GM12872 (cell line): ENCODE measurements around the gene PCDHA3.

Experiments
- CTCF ChIP-seq: IDR thresholded peaks from 3 replicates; pipeline ENCODE4 v1.5.1; 2011; ENCODE audit warnings: low read depth, mild to moderate bottlenecking, low read length, moderate library complexity; ENCODE audit not compliant: insufficient read depth

PCDHA3 gene

DNA sequence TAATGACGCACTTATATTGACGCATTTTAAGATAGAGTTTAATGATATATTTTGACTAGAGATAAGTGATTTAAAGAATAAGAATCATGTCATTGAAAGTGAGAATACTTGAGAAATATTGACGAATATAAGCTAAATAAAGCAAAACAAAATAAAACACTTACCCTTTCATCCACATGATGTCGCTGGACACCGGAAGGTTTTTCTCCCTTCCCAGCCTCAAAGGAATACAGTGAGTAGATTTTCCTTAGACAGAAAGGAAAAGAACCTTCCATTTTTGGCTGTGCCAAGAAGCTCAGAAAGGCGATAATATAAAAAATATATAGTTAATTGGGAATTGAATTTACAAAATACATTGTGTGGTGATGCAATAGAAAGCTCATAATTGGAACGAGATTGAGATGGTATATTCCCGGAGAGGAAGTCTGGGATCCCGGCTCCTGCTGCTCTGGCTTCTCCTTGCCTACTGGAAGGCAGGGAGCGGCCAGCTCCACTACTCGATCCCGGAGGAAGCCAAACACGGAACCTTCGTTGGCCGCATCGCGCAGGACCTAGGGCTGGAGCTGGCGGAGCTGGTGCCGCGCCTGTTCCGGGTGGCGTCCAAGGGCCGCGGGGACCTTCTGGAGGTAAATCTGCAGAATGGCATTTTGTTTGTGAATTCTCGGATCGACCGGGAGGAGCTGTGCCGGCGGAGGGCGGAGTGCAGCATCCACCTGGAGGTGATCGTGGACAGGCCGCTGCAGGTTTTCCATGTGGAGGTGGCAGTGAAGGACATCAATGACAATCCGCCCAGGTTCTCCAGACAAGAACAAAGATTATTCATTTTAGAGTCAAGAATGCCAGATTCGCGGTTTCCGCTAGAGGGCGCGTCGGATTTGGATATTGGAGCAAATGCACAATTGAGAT is 20.8 kb downstream of the PCDHA3 start, which contains the start of gene PCDHA5:
TSS of gene PCDHA5 (plus strand) at position 239 of the 906 bp plus-strand sequence.
- no peak for TF ChIP-seq CTCF

GRCh38 chr5:140822281-140822629 is 21.4 kb downstream of the PCDHA3 start:
- no peak for TF ChIP-seq CTCF

GRCh38 chr5:140823475-140823874 is 22.6 kb downstream of the PCDHA3 start:
- TF ChIP-seq CTCF, result no peak

- no peak for TF ChIP-seq CTCF
Measured at GRCh38 chr5:140827704-140828361, 27.0 kb downstream of the PCDHA3 start, which contains the start of gene PCDHA6. Gene PCDHA6, plus strand, starts transcription at chr5:140827960. Its CDS starts 132 bp downstream, at chr5:140828092.

- TF ChIP-seq CTCF, result no peak
Measured at GRCh38 chr5:140828362-140828737, 27.5 kb downstream of the PCDHA3 start.

- no peak for TF ChIP-seq CTCF
Measured at GRCh38 chr5:140833993-140834392, 33.1 kb downstream of the PCDHA3 start, which contains the start of gene PCDHA7. Gene PCDHA7, plus strand, starts transcription at chr5:140834269. Its CDS starts 115 bp downstream, at chr5:140834384.

GRCh38 chr5:140835622-140836510 is 35.0 kb downstream of the PCDHA3 start:
- TF ChIP-seq CTCF, result no peak
